HG02870 (cell line): ENCODE data around the gene SLC4A1AP.
A peak's percentile ranks its signal among the peaks of the same experiment; 100 is the strongest.
"Not testable (repeated sequence)": the region's sequence is repeated elsewhere in the genome, so short reads cannot be mapped to it uniquely, and the experiment has no call there.

ENCODE experiments used
- ATAC-seq: cut with Tn5 transposase; IDR thresholded peaks from one replicate; pipeline ENCODE4 v1.9.1; 2021; ENCODE audit warnings: mild to moderate bottlenecking, moderate library complexity; ENCODE audit not compliant: unreplicated experiment

SLC4A1AP gene

GRCh38 chr2:27647737-27648136, 16.0 kb upstream of the SLC4A1AP start:
- ATAC-seq: no peak

DNA sequence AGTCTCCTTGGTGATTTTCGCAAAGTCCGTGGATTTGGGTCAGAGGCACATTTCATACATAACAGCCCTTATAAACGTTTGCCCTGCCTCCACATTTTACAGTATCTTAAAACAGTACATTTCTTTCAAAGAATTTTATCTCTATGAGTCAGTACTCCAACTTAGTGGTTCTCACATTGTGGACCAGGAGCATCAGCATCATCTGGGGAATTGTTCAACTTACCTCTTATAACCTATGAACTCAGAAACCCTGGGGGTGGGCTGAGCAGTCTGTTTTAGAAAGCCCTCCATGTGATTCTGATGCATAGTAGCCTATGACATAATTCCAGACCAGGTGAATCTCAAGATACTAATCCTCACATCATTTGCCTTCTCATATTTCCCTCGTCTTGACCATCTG, 12.6 kb upstream of the SLC4A1AP start:
- no peak for ATAC-seq

DNA sequence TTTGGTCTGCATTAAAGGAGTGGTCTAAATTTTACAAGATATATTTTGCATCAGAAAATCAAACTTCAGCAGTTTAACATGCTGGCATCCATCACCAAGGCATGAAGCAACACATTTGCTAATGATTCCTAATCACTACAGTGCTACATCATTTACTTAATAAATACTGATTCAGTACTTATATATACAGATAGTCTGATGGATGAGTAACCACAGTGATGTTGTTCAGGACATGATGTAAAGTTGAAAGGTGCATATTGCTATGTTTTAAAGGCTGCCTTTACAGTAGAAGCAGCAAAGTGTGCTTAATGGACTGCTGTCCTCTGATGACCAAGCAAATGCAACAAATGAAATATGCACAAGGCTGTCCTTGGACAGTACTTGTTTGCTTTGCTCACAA, 11.3 kb upstream of the SLC4A1AP start:
- no peak for ATAC-seq

GRCh38 chr2:27652790-27653189, 10.9 kb upstream of the SLC4A1AP start:
- no peak for ATAC-seq

- ATAC-seq: no peak
These were observed 10.3 kb upstream of the SLC4A1AP start for GRCh38 chr2:27653397-27653796.

GRCh38 chr2:27655155-27655951, 8.3 kb upstream of the SLC4A1AP start:
- ATAC-seq: no peak

- no peak for ATAC-seq
These were observed 2.3 kb upstream of the SLC4A1AP start for GRCh38 chr2:27661371-27661770.

DNA sequence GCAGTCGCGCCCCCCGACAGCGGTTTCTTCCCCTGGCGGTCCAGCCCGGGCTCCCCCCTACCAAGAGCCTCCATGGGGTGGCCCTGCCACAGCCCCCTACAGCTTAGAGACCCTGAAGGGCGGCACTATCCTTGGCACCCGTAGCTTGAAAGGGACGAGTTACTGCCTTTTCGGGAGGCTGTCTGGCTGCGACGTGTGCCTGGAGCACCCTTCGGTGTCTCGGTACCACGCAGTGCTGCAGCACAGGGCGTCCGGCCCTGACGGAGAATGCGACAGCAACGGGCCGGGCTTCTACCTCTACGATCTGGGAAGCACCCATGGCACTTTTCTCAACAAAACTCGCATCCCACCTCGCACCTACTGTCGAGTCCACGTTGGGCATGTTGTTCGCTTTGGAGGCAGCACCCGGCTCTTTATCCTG, 475 bp downstream of the SLC4A1AP start:
- no peak for ATAC-seq

DNA sequence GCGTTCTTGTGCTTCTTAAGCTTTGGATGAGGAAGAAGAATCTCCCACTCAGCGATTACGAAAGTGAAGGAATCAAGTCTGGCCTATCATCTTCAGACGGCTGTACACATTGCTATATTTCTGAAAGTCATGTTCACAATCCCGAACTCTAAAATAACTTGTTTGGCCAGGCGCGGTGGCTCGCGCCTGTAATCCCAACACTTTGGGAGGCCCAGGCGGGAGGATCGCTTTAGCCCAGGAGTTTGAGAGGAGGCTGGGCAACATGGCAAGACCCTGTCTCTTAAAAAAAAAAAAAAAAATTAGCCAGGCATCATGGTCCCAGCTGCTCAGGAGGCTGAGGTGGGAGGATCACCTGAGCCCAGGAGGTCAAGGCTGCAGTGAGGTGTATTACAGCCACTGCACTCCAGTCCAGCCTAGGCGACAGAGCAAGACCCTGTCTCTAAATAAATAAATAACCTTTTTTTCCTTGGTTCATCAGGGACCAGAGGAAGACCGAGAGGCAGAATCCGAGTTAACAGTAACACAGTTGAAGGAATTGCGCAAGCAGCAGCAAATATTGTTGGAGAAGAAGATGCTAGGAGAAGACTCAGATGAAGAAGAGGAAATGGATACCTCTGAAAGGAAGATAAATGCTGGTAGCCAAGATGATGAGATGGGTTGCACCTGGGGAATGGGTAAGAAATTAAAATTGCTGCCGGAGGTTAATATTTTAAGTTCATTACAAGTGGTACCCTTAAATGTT, 1.1 kb downstream of the SLC4A1AP start:
- ATAC-seq: no peak

- ATAC-seq: no peak
These were observed 3.8 kb downstream of the SLC4A1AP start for GRCh38 chr2:27667446-27667845.

- no peak for ATAC-seq
These were observed 7.5 kb downstream of the SLC4A1AP start for GRCh38 chr2:27671235-27671634.

GRCh38 chr2:27672723-27673486, 9.2 kb downstream of the SLC4A1AP start:
- ATAC-seq: no peak

DNA sequence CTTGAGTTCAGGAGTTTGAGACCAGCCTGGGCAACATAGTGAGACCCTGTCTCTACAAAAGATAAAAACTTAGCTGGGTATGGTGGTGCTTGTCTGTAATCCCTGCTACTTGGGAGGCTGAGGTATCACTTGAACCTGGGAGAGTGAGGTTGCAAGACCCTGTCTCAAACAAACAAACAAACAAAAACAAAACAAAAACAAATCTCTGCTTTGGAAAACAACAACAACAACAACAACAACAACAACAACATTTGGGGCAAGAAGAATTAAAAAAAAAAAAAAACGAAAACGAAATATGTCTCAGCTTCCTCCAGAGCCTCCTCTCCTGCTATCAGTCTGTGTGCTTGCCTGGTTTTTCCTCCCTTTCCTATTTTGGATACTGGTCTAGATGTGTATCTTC, 16.9 kb downstream of the SLC4A1AP start:
- ATAC-seq: no peak

DNA sequence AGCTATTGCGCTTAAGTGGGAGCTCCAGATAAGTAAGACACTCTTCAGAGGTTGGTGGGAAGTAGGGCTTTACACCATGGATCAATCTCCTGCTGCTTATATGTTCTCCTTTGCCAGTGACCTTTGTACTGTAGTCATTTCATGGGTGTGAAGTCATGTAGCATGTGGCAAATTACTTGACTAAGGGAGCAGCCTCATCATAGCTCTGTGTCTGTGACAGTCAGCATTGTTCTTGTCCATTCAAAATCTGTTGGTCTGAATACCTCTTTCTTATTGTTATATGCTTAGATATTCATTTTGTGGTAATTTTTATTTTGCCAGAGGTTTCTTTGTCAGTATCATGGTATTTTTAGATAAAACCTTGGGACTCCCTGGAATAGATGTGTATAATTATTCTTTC, 18.2 kb downstream of the SLC4A1AP start:
- ATAC-seq: no peak

DNA sequence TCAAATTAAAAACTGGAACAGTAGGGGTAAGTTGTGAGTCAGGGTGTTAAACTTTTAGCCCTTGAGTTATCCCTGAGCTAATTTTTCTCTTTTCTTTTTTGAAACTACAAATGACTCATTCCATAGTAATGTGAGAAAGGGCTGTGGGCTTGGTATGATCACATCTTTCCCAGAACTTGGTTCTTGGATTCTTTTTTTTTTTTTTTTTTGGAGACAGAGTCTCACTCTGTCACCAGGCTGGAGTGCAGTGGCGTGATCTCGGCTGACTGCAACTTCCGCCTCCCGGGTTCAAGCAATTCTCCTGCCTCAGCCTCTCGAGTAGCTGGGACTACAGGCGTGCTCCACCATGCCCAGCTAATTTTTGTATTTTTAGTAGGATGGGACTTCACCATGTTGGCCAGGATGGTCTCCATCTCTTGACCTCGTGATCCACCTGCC, 18.7 kb downstream of the SLC4A1AP start:
- ATAC-seq: not testable (repeated sequence)

- ATAC-seq: peak; percentile 62
These were observed 19.8 kb downstream of the SLC4A1AP start for GRCh38 chr2:27683390-27684071.

DNA sequence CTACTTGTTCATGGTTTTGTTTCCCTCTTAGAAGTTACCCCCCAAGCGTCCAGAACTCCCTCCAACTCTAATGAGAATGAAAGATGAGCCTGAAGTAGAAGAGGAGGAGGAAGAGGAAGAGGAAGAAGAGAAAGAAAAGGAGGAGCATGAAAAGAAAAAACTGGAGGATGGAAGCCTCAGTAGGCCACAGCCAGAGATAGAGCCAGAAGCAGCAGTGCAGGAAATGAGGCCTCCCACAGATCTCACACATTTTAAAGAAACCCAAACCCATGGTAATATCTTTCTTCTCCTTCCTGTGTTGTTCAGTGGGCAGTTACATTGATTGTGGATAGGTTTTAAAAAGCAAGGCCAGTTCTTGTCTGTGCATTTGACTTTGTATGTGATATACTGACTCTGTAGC, 21.3 kb downstream of the SLC4A1AP start:
- not testable (repeated sequence) for ATAC-seq

- ATAC-seq: no peak
These were observed 21.9 kb downstream of the SLC4A1AP start for GRCh38 chr2:27685577-27685976.

DNA sequence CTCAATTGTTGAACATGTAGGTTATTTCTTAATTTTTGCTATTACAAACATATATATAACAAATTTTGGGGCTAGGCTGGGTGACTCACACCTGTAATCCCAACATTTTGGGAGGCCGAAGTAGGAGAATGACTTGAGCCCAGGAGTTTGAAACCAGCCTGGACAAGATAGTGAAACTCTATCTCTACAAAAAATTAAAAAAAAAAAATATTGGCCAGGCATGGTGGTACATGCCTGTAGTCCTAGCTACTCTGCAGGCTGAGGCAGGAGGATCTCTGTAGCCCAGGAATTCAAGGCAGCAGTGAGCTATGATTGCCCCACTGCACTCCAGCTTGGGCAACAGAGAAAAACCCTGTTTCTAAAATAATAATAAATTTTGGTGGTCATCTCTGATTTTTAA, 23.5 kb downstream of the SLC4A1AP start:
- ATAC-seq: no peak

DNA sequence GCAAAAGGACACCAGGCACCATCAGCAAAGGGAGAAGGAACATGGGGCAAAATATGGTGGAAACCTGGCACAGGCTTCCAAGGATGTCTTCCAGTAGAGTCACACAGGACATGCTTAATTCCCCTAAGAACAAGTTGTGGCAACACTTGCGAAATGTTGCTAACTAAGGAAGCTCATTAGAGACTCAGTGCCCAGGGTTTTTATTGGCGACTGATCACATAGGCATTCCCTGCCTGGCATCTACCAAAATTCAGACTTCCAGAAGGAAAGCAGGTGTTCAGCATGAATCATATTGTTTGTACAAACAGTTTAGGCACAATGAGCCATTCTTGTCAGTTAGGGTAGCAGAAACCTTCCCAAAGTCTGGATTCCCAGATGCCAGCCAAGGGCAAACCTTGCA, 25.7 kb downstream of the SLC4A1AP start:
- ATAC-seq: no peak

DNA sequence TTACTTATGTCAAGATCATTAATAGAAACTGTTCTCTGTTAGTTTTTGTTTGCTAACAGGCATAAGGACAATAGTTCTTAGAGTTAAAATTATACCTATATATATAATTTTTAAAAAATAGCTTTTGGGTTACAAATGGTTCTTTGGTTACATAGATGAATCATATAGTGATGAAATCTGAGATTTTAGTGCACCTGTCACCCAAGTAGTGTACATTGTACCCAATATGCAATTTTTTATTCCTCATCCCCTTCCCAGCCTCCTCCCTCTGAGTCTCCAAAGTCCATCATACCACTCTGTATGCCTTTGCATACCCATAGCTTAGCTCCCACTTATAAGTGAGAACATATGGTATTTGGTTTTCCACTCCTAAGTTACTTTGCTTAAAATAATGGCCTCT, 26.4 kb downstream of the SLC4A1AP start:
- no peak for ATAC-seq
